GM18505 (cell line): ENCODE results near the gene CTNNA1.

ENCODE experiments used
- ATAC-seq: cut with Tn5 transposase; IDR thresholded peaks from one replicate; pipeline ENCODE4 v1.9.1; 2021; ENCODE audit not compliant: unreplicated experiment
- POLR2A ChIP-seq: IDR thresholded peaks from 4 replicates; pipeline ENCODE4 v1.6.1; 2011; ENCODE audit warnings: borderline replicate concordance; ENCODE audit not compliant: insufficient read depth, insufficient read length; ENCODE audit errors: extremely low read depth

The CTNNA1 gene

DNA sequence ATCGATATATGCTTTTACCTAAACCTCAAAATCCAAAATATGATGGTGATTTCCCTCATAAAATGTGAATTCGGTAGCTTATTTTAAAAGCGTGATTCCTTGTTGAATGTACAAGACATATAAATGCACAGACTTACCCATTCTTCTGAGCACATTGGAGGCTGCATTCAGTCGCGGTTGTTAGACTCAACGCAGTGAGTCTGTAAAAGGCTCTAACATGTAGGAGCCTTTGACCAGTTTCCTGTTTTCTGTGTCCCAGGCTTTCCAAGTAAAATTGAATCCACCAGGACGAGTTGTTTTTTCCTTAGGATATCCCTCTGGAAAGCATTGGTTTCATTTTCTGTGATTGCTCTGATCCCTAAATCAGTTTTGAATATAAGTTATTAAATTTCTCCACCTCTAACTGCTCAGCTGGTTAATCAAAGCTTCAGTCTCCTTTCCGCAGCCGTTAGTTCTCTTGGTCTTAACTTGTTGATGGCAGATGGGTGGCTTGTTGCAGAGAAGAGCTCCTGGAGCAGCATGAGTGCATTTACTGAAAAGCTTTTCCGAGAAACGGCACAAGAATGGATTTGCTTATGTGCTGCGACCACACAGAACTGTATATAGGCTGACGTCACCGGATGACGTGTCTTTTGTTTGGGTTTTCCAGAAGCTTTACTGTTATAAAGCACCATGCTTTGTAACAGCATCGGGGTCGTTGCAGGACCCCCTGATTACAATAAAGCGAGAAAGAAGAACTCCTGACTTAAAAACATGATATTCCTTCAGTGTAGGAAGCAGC is 121.7 kb downstream of the CTNNA1 start, which contains the start of gene LRRTM2:
Gene LRRTM2 (minus strand): TSS at position 565 of the 781 bp plus-strand sequence. CDS start 424 bp downstream, at position 141.
- TF ChIP-seq POLR2A: no peak
- ATAC-seq: no peak

DNA sequence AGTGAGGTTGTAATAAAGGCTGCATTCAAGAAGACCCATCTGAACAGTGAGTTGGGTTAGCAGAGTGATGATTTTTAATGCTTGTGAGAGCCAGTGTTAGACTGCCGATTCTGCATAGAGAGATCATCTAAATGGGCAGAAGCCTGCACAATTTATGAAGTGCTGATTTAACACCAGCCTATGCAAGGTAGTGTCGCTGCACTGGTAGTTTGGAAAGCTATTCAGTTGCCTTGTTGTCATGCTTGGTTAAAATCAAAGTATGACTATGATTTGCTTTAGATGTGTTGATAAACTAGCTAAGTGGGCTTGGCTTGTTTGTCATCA is 122.3 kb downstream of the CTNNA1 start:
- no peak for TF ChIP-seq POLR2A
- no peak for ATAC-seq

DNA sequence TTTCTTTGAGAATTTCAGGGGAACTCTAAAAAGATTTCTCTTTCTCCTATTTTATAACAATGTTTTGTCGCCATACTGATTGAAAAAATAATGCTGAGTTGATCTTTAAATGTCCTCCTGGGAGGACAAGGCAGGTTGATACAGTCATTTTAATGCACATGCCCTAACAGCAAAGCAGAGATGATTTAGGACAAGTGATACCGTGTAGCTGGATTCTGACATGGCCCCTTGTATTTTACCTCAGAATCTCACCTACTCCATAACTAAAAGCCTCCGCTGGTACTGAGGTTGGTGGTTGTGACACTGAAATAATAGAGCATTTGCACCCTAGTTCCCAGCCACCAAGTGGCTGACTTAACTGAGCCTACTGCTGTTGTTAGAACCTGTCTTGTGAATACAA is 122.7 kb downstream of the CTNNA1 start:
- no peak for ATAC-seq
- no peak for TF ChIP-seq POLR2A

DNA sequence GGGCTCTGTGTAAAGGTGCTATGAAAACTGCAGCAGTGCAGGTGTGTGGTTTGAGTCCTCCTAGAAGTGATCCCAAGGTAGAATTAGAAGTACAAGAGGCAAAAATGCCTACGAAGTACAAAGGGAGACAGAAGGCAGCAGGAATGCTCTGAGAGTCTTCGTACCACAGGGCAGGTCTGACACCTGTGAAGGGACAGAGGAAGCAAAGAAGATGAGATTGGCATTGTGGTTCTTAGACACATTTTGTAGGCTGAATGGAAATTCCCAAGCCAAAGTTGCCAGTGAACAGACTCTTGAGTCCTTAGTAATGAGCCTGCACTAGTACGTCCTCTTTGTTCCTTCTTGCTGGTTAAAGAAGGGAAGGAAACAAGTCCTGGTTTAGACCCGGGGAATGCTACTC is 123.6 kb downstream of the CTNNA1 start:
- TF ChIP-seq POLR2A: no peak
- ATAC-seq: no peak

DNA sequence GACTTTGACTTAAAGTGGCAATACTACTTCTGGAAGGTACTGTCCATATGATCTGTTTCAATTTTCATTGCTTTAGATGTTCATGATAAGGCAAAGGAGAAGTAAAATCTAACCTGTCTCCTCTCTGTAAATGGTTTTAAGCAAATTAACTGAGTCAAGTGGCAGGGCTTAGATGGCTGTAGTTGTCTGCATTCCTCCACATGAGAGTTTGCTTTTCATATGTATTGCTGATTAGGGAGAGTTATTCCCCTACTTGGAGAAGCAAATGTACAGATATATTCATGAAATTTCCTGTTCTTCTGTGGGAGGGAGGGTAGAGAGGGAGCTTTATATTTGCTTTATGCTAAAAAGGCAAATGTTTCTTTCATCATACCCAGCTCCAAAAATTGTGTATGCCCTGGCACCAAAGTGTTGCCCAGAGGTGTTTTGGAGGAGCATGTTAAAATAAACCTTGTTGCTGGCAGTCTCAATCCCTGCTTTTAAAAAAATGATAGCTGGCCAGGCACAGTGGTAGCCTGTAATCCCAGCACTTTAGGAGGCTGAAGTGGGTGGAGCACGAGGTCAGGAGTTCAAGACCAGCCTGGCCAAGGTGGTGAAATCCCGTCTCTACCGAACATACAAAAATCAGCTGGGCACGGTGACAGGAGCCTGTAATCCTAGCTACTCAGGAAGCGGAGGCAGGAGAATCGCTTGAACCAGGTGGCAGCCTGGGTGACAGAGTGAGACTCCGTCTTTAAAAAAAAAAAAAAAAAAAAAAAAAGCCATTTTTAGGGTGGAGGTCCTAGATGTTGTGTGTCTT is 125.4 kb downstream of the CTNNA1 start:
- no peak for TF ChIP-seq POLR2A
- no peak for ATAC-seq

DNA sequence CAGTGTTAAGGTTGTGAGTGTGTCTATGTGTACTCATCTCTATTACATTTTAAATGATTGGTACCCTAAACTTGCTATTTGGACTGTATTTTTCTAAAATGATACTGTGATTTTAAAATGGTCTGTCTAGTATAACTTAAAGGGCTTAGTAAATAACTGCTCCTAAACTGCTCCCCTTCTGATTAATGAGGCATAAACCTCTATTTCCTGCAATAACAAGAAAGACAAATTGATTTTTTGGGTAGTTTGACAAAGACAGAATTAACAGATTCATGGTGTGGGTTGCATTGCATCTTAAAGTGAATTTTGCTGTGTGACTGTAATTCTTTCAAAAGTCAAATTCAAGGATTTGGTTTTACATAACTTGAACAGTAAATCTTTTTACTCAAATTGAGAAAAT is 130.0 kb downstream of the CTNNA1 start:
- TF ChIP-seq POLR2A: no peak
- ATAC-seq: no peak

DNA sequence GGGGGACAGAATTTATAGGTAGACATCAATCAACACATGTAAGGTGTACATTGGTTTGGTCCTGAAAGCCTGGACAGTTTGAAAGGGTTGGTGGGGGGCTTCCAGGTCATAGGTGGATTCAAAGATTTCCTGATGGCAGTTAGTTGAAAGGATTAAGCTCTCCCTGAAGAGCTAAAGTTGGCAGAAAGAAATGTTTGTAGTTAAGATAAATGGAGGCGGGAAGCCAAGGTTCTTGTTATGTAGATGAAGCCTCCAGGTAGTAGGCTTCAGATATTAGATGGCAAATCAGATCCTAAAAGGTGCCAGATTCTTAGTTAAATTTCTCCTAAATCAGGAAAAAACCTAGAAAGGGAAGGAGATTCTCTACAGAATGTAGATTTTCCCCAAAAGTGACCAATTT is 130.9 kb downstream of the CTNNA1 start:
- no peak for ATAC-seq
- TF ChIP-seq POLR2A: no peak

DNA sequence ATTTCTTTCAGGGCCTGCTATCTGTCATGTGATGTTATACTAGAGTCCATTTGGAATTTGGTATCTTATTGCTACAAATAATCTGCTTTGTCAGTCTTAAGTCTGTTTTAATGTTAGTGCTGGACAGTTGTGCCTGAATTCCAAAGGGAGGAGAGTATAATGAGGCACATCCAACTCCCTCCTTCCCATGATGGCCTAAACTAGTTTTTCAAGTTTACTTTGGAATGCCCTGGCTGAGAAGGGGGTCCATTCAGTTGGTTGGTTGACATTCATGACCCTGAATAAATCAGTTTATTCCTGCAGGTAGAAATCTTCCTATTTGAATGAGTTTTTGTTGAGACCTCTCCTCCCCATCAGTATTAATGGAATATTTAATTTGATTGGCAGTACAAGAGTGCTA is 131.3 kb downstream of the CTNNA1 start:
- TF ChIP-seq POLR2A: no peak
- no peak for ATAC-seq

DNA sequence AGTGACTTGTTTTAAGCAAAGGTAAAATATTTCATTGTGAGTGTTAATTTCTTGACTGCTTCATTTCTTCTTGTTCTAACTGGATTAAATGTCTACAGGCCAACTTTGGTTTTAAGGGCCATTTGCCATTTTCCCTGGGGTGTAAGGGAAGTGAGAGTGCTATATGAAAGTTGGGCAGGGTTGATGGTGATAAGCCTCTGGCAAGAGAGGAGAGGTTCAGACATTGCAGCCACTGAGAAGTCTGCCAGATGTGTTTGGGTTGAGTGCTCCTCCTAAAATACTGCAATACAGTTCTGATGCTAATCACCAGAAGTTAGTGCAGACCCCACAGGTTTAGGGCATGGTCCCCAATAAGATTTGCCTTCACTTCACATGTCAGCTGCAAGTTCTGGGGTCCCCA is 136.8 kb downstream of the CTNNA1 start:
- no peak for TF ChIP-seq POLR2A
- ATAC-seq: no peak

DNA sequence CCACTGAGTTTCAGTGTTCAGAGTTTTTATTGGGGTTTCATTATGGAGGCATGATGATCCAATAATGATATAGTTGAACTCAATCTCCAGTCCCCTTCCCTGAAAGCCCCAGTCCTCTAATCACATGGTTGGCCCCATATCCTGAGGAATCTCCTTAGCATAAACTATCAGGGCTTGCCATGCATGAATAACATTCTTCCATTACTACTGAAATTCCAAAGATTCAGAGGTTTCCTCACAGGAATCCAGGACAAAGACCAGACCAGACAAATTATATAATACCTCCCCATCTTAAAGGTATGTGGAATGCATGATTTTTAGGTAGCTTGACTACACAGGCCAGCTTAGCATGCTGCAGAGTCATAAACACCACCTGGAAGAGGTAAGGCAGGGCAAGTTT is 137.4 kb downstream of the CTNNA1 start:
- no peak for TF ChIP-seq POLR2A
- ATAC-seq: no peak

DNA sequence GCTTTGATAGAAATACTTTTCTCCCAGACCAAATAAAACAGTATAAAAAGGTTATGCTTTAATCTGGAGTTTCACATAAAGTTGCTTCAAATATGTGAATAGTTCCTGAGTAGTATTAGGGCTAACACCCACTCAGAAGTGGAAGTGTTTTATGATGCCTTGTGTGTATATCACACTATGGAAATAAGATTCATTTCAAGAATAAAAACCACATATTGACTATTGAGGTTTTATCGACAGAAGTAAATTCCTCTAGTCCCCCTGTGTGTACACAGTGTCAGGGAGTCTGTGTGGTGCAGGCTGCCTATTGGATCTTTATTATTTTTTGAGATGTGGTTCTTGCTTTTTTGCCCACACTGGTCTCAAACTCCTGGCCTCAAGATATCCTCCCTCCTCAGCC is 142.7 kb downstream of the CTNNA1 start:
- TF ChIP-seq POLR2A: no peak
- ATAC-seq: no peak

DNA sequence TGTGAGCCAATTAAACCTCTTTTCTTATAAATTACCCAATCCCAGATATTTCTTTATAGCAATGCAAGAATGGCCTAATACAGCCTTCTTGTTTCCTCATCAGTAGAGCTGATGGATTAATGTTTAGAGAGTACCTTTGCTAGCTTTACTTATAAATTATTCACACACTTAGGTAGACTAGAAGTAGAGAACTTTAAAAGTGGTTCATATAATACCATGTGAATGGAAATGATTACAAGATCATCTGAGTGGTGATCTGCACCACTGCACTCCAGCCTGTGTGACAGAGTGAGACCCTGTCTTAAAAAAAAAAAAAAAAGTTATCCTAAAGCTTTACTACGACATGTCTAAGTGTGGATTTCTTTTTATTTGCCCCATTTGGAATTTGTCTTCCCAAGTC is 145.1 kb downstream of the CTNNA1 start:
- TF ChIP-seq POLR2A: no peak
- ATAC-seq: no peak

DNA sequence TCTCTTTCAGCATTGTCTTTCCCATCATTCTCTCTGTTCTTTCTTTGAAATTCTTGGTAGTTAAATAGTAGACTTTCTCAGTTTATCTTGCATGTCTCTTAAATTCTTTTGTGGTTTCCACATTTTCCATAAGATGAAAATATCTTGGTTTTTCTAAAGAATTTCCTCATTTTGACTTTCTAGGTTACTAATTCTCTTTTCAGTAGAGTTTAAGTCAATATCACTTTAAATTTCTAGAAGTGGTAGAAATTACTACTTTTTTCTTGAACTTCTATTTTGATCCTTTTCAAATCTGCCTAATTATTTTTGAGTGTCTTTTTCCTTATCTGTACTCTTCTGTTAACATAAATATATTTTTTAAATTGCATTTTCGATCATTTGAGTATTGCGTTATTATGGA is 145.5 kb downstream of the CTNNA1 start:
- TF ChIP-seq POLR2A: no peak
- ATAC-seq: no peak
